GM21528 (cell line): Measurements from ENCODE around the gene DLK2.

Source experiments
- ATAC-seq: cut with Tn5 transposase; IDR thresholded peaks from one replicate; pipeline ENCODE4 v1.9.1; 2021; ENCODE audit warnings: mild to moderate bottlenecking, moderate library complexity; ENCODE audit not compliant: unreplicated experiment, low FRiP score

The DLK2 gene

GRCh38 chr6:43454696-43455530, 435 bp downstream of the DLK2 start:
- no peak for ATAC-seq

- ATAC-seq, result no peak
Measured at GRCh38 chr6:43454290-43454695, 1.1 kb downstream of the DLK2 start.

- no peak for ATAC-seq
Measured at GRCh38 chr6:43453831-43454230, 1.5 kb downstream of the DLK2 start.

GRCh38 chr6:43452896-43453295, 2.5 kb downstream of the DLK2 start:
- ATAC-seq, result no peak

GRCh38 chr6:43451939-43452338, 3.4 kb downstream of the DLK2 start:
- no peak for ATAC-seq

GRCh38 chr6:43451348-43451747, 4.0 kb downstream of the DLK2 start:
- ATAC-seq, result no peak

- no peak for ATAC-seq
Measured at GRCh38 chr6:43450699-43451131, 4.6 kb downstream of the DLK2 start.

GRCh38 chr6:43448916-43449315, 6.4 kb downstream of the DLK2 start:
- no peak for ATAC-seq

- no peak for ATAC-seq
Measured at GRCh38 chr6:43447604-43448003, 7.7 kb downstream of the DLK2 start.

- ATAC-seq, result no peak
Measured at GRCh38 chr6:43445576-43445975, 9.8 kb downstream of the DLK2 start.

GRCh38 chr6:43444582-43444981, 10.8 kb downstream of the DLK2 start:
- no peak for ATAC-seq

GRCh38 chr6:43444036-43444435, 11.3 kb downstream of the DLK2 start:
- ATAC-seq, result no peak

- no peak for ATAC-seq
Measured at GRCh38 chr6:43442935-43443334, 12.4 kb downstream of the DLK2 start.

GRCh38 chr6:43437700-43438099, 17.6 kb downstream of the DLK2 start:
- ATAC-seq, result no peak

GRCh38 chr6:43436577-43437282, 18.6 kb downstream of the DLK2 start:
- ATAC-seq, result no peak

- no peak for ATAC-seq
Measured at GRCh38 chr6:43435682-43436437, 19.5 kb downstream of the DLK2 start.

GRCh38 chr6:43434943-43435342, 20.4 kb downstream of the DLK2 start:
- no peak for ATAC-seq

- ATAC-seq, result no peak
Measured at GRCh38 chr6:43434001-43434840, 21.1 kb downstream of the DLK2 start.

- no peak for ATAC-seq
Measured at GRCh38 chr6:43433148-43433547, 22.2 kb downstream of the DLK2 start.
